ENCODE results near the gene C1orf53.

Gene C1orf53

DNA sequence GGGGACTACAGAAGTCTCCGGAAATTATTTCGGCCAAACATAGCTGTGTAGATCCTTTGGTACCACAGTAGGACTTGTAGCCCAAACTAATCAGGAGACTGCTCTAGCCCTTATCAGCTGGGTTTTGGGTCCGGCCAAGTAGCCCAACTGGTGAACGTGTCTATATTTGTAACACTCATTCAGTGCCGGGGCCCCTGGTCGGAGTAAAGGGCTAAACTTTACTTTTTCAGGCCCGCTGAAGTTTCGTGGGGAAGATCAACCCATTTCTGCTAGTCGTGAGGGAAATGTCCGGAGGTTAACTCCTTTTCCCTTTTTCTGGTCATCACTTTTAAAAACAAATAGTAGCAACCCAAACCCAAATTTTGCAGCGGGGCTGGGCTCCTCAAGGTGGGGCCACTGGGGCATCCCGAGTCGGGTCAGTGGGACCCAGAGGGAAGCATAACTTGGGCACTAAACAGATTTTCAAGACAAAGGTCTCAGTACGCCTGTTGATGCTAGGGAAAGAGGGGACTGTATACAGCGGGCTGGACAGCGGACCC, 16.4 kb downstream of the C1orf53 start:
- Histone ChIP-seq H3K9me2 (replicated peaks; ENCODE audit: insufficient read depth, low read length) (no peaks in the 10 kb centered on the region), H3F3A (ENCODE audit: insufficient read depth) (no peaks in the 10 kb centered on the region), H3K36me3 (ENCODE audit: low read length) (no peaks in the 10 kb centered on the region), H3K27ac (ENCODE audit: low read depth, low read length) (no peak overlapping the region), H3K9ac (ENCODE audit: low read length) (no peak overlapping the region), H3K79me2 (ENCODE audit: insufficient read depth, low read length) (no peaks in the 10 kb centered on the region), H3K4me2 (ENCODE audit: low read depth, low read length, poor library complexity, severe bottlenecking) (peak overlapping the region; percentile 37), H3K27me3 (ENCODE audit: low read length) (no peaks in the 10 kb centered on the region), H3K4me3 (ENCODE audit: insufficient read depth, low read length, poor library complexity, severe bottlenecking) (no peak overlapping the region), H4K20me1 (ENCODE audit: low read depth, low read length) (no peaks in the 10 kb centered on the region), H3K9me3 (ENCODE audit: insufficient read depth, low read length) (no peaks in the 10 kb centered on the region), H2AFZ (ENCODE audit: low read depth, low read length, severe bottlenecking) (no peak overlapping the region)
- no peak for TF ChIP-seq EZH2phosphoT487 (conservative IDR thresholded peaks at IDR 0.05; ENCODE audit: low read length)
- TF ChIP-seq, protein P1, sequence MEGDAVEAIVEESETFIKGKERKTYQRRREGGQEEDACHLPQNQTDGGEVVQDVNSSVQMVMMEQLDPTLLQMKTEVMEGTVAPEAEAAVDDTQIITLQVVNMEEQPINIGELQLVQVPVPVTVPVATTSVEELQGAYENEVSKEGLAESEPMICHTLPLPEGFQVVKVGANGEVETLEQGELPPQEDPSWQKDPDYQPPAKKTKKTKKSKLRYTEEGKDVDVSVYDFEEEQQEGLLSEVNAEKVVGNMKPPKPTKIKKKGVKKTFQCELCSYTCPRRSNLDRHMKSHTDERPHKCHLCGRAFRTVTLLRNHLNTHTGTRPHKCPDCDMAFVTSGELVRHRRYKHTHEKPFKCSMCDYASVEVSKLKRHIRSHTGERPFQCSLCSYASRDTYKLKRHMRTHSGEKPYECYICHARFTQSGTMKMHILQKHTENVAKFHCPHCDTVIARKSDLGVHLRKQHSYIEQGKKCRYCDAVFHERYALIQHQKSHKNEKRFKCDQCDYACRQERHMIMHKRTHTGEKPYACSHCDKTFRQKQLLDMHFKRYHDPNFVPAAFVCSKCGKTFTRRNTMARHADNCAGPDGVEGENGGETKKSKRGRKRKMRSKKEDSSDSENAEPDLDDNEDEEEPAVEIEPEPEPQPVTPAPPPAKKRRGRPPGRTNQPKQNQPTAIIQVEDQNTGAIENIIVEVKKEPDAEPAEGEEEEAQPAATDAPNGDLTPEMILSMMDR (IDR thresholded peaks at IDR 0.05; ENCODE audit: insufficient read depth, low read length, poor library complexity, severe bottlenecking) = no peak

DNA sequence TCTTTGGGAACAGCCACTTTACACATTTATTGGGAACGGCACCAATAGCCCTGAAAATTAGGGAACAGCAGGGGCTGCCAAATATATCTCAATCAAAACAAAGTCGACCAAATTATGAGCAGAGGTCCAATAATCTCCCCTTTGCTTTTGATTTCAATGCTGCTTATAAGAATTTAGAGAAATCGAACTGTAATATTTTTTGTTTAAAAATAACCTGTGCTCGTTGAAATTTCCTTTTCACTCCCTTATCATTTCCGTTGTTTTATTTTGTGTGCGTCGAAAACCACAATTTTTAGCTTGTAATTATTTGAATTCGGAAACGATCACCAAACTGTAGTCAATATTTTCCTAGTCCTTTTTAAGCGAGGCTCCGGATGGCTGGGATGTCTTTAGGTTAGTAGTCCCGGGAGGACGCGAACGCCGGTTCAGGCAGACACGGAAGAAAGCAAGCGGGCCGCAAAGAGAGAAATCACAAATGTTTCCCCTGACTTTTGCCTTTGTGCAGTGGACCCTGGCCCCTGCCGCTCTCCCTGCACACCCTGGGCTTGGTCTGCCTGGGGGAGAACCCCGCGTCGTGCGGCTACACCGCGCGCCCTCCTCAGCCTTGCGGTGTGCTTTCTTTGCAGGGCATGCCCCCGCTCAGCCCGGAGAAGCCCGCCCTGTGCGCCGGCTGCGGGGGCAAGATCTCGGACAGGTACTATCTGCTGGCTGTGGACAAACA, 17.1 kb downstream of the C1orf53 start:
- Histone ChIP-seq H3K36me3 (ENCODE audit: low read length) (no peaks in the 10 kb centered on the region), H4K20me1 (ENCODE audit: low read depth, low read length) (no peaks in the 10 kb centered on the region), H3K27ac (ENCODE audit: low read depth, low read length) (no peak overlapping the region), H3K4me2 (ENCODE audit: low read depth, low read length, poor library complexity, severe bottlenecking) (peak overlapping the region; percentile 37), H3K9me3 (ENCODE audit: insufficient read depth, low read length) (no peaks in the 10 kb centered on the region), H3F3A (ENCODE audit: insufficient read depth) (no peaks in the 10 kb centered on the region), H3K9me2 (replicated peaks; ENCODE audit: insufficient read depth, low read length) (no peaks in the 10 kb centered on the region), H3K9ac (ENCODE audit: low read length) (no peak overlapping the region), H3K4me3 (ENCODE audit: insufficient read depth, low read length, poor library complexity, severe bottlenecking) (no peak overlapping the region), H2AFZ (ENCODE audit: low read depth, low read length, severe bottlenecking) (peak overlapping the region; percentile 45), H3K27me3 (ENCODE audit: low read length) (no peaks in the 10 kb centered on the region), H3K79me2 (ENCODE audit: insufficient read depth, low read length) (no peaks in the 10 kb centered on the region)
- TF ChIP-seq EZH2phosphoT487 (conservative IDR thresholded peaks at IDR 0.05; ENCODE audit: low read length) = no peak
- TF ChIP-seq, protein P1 (IDR thresholded peaks at IDR 0.05; ENCODE audit: insufficient read depth, low read length, poor library complexity, severe bottlenecking) = no peak

DNA sequence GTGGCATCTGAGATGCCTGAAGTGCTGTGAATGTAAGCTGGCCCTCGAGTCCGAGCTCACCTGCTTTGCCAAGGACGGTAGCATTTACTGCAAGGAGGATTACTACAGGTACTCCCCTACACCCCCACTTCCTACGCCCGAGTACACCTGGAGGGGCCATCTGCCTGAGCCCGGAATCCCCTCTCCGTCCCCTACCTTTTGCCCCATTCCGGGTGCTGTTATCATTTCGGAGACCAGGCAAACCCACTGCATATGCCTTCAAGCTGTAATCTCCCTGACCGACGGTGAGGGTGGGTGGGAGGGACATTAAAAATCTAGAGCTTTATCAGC, 17.6 kb downstream of the C1orf53 start:
- Histone ChIP-seq H3F3A (ENCODE audit: insufficient read depth) (no peaks in the 10 kb centered on the region), H3K9me2 (replicated peaks; ENCODE audit: insufficient read depth, low read length) (no peaks in the 10 kb centered on the region), H3K4me2 (ENCODE audit: low read depth, low read length, poor library complexity, severe bottlenecking) (peak overlapping the region; percentile 37), H3K27me3 (ENCODE audit: low read length) (no peaks in the 10 kb centered on the region), H4K20me1 (ENCODE audit: low read depth, low read length) (no peaks in the 10 kb centered on the region), H2AFZ (ENCODE audit: low read depth, low read length, severe bottlenecking) (peak overlapping the region; percentile 45), H3K79me2 (ENCODE audit: insufficient read depth, low read length) (no peaks in the 10 kb centered on the region), H3K9me3 (ENCODE audit: insufficient read depth, low read length) (no peaks in the 10 kb centered on the region), H3K27ac (ENCODE audit: low read depth, low read length) (no peak overlapping the region), H3K9ac (ENCODE audit: low read length) (no peak overlapping the region), H3K4me3 (ENCODE audit: insufficient read depth, low read length, poor library complexity, severe bottlenecking) (no peak overlapping the region), H3K36me3 (ENCODE audit: low read length) (no peaks in the 10 kb centered on the region)
- TF ChIP-seq EZH2phosphoT487 (conservative IDR thresholded peaks at IDR 0.05; ENCODE audit: low read length) = no peak
- TF ChIP-seq, protein P1 (IDR thresholded peaks at IDR 0.05; ENCODE audit: insufficient read depth, low read length, poor library complexity, severe bottlenecking) = no peak

Measured in SU-DHL-6 (cell line).